Left lung (tissue), 10 donors: ENCODE measurements around the gene ITPR2. TPM values are rescaled to one million over a fixed set of nuclear protein-coding genes. Genes with fewer than 3 reads are reported as not detected.
"Not testable (repeated sequence)": the region's sequence is repeated elsewhere in the genome, so short reads cannot be mapped to it uniquely, and the experiment has no call there.

ENCODE experiments used
- ATAC-seq: fragments of 200-7000 bp; cut with Tn5 transposase; one replicate; pipeline ENCODE4 v1.9.1; 2020; ENCODE audit warnings: moderate library complexity
- DNase-seq, 4 donors: peaks; one replicate each; pipeline ENCODE4 v3.0.0-alpha.2; 2013 to 2020
- H3K27ac ChIP-seq, 2 donors: fragments of 200-600 bp; sonication (generic) in 1 of 2; one replicate each; pipeline versions ENCODE4 v1.5.0 to v1.8.0; 2020 to 2021
- H3K27me3 ChIP-seq, 2 donors: fragments of 200-600 bp; sonication (generic) in 1 of 2; one replicate each; pipeline versions ENCODE4 v1.5.0 to v1.8.0; 2020 to 2021
- H3K36me3 ChIP-seq, 2 donors: fragments of 200-600 bp; sonication (generic) in 1 of 2; one replicate each; pipeline versions ENCODE4 v1.5.0 to v1.8.0; 2020 to 2021
- H3K4me1 ChIP-seq, 2 donors: fragments of 200-600 bp; one replicate each; pipeline ENCODE4 v1.8.0; 2021
- H3K4me3 ChIP-seq, 2 donors: fragments of 200-600 bp; sonication (generic) in 1 of 2; one replicate each; pipeline versions ENCODE4 v1.5.0 to v1.8.0; 2020 to 2021; ENCODE audit warnings: mild to moderate bottlenecking in 1 of 2
- H3K9me3 ChIP-seq, 2 donors: fragments of 200-600 bp; sonication (generic) in 1 of 2; one replicate each; pipeline versions ENCODE4 v1.5.0 to v1.8.0; 2020 to 2021
- CTCF ChIP-seq, 2 donors: fragments of 200-600 bp; sonication (generic) in 1 of 2; IDR thresholded peaks; one replicate each; pipeline versions ENCODE4 v1.5.0 to v1.8.0; 2021; ENCODE audit warnings: antibody characterized with exemption in 2 of 2
- intact Hi-C, 2 donors: fragments of 100-400 bp; cut with DNase I; formaldehyde crosslinking; loops; one replicate each; pipeline versions ENCODE4 v1.11.2 to v1.14.2; 2022
- polyA plus RNA-seq, 6 donors: library from polyadenylated mRNA; unstranded; fragments of 120-200 nt; gene quantifications; one replicate each; pipeline ENCODE4 v1.2.1, GENCODE V29; 2013; ENCODE audit not compliant: insufficient read length in 6 of 6
- total RNA-seq, 2 donors: library from RNA; stranded (reverse); fragmentation: NEBNext Ultra II Directional; extraction: Animal tissue kit (Norgen Biotek cat#: 25700); gene quantifications; one replicate each; pipeline ENCODE4 v1.2.1, GENCODE V29; 2021
- donor health status: DM: no; HTN: yes; CAD: no.
- donor health status: DM: no; HTN: no; CAD: no.

The ITPR2 gene
- total and polyA plus RNA-seq, 8 donors, result 5.5 to 67.8 (median 7.5) TPM

GRCh38 chr12:26732005-26732908 is 100.7 kb downstream of the ITPR2 start:
- H3K4me3 ChIP-seq, result no peak overlapping the region
- H3K4me1 ChIP-seq, result peaks cover 0 to 41% of the 10 kb centered on the region in 2 donors
- intact Hi-C loops, result no loop called here
- no peaks in the 10 kb centered on the region for H3K27me3 ChIP-seq
- peak; percentile 22 for ATAC-seq
- peak overlapping the region in 1 of 2 donors; percentile 37 for H3K27ac ChIP-seq
- no peaks in the 10 kb centered on the region for H3K9me3 ChIP-seq
- no peak for TF ChIP-seq CTCF (IDR thresholded peaks at IDR 0.05)
- DNase-seq, result no peak
- no peaks in the 10 kb centered on the region for H3K36me3 ChIP-seq

GRCh38 chr12:26730481-26731350 is 102.3 kb downstream of the ITPR2 start:
- no peak for TF ChIP-seq CTCF (IDR thresholded peaks at IDR 0.05)
- H3K4me3 ChIP-seq, result no peak overlapping the region
- intact Hi-C loops, result no loop called here
- DNase-seq (no peak), ATAC-seq (no peak)
- H3K27ac ChIP-seq, result no peak overlapping the region
- peaks cover 0 to 41% of the 10 kb centered on the region in 2 donors for H3K4me1 ChIP-seq
- no peaks in the 10 kb centered on the region for H3K36me3 ChIP-seq
- no peaks in the 10 kb centered on the region for H3K27me3 ChIP-seq
- H3K9me3 ChIP-seq, result no peaks in the 10 kb centered on the region

GRCh38 chr12:26729137-26729671 is 103.8 kb downstream of the ITPR2 start:
- H3K27me3 ChIP-seq, H3K9me3 ChIP-seq, ATAC-seq, intact Hi-C loops, H3K27ac ChIP-seq, H3K4me3 ChIP-seq, DNase-seq, H3K36me3 ChIP-seq: not testable (repeated sequence)
- H3K4me1 ChIP-seq, result peaks cover 0 to 38% of the 10 kb centered on the region in 2 donors

GRCh38 chr12:26728205-26729050 is 104.6 kb downstream of the ITPR2 start:
- peak; percentile 24 for ATAC-seq
- H3K4me1 ChIP-seq, result peaks cover 0 to 30% of the 10 kb centered on the region in 2 donors

More at GRCh38 chr12:26728205-26729050, 104.6 kb downstream of the ITPR2 start:
- TF ChIP-seq CTCF (IDR thresholded peaks at IDR 0.05), result no peak
- DNase-seq, result no peak
- H3K27me3 ChIP-seq, result no peaks in the 10 kb centered on the region
- no peaks in the 10 kb centered on the region for H3K9me3 ChIP-seq
- no peak overlapping the region for H3K27ac ChIP-seq
- no peak overlapping the region for H3K4me3 ChIP-seq
- intact Hi-C loops, result no loop called here
- no peaks in the 10 kb centered on the region for H3K36me3 ChIP-seq
